Measurements from ENCODE around the gene RASSF3.
"Not testable (repeated sequence)": the region's sequence is repeated elsewhere in the genome, so short reads cannot be mapped to it uniquely, and the experiment has no call there.

The RASSF3 gene

DNA sequence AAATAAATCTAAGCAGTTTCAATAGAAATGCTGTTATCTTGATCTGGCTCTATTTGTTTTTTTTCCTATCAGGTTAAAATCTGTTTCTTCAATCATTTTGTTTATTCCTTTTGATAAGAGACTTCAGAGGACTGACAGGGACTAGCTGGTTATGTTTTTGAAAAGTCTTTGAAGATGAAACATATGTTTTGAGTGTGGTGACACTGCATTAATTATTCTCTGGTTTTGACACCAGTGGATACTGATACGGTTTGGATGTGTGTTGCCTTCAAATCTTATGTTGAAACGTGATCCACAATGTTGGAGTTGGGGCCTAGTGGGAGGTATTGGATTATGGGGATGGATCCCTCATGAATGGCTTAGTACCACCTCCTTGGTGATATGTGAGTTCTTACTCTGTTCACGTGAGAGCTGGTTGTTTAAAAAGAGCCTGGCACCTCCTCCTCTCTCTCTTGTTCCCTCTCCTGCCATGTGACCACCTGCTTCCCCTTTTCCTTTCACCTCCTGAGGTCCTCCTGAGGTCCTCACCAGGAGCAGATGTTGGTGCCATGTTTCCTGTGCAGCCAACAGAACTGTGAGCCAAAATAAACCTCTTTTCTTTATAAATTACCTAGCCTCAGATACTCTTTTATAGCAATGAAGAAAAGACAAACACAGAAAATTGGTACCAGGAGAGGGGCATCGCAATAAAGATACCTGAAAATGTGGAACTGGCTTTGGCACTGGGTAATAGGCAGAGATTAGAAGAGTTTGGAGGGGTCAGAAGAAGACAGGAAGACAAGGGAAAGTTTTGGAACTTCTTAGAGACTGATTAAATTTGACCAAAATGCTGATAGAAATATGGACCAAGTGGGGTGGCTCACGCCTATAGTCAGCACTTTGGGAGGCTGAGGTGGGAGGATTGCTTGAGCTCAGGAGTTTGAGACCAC is 23.0 kb downstream of the RASSF3 start:
- DNase-seq (ENCODE audit: low read depth), result no peak

- DNase-seq (ENCODE audit: low read depth), result no peak
These were observed 23.6 kb downstream of the RASSF3 start for GRCh38 chr12:64633940-64634337.

DNA sequence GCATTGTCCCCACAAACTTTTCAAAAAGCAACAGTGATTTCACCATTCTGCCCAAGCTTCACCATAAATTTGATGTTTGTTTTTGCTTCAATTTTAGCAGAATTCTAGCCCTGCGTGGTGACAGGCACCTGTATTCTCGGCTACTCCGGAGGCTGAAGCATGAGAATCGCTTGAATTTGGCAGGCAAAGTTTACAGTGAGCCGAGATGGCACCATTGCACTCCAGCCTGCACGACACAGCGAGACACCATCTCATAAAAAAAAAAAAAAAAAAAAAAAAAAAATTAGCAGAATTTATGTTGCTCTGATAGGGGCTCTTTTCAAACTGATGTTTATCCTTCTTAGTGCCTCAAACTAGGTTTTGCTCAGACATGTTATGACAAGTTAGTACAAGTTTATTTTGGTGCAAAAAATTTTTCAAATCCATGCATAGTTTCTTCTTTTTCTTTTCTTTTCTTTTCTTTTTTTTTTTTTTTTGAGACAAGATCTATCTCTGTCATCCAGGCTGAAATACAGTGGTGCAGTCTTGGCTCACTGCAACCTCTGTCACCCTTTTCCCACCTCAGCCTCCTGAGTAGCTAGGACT is 24.3 kb downstream of the RASSF3 start:
- no peak for DNase-seq (ENCODE audit: low read depth)

- DNase-seq (ENCODE audit: low read depth), result no peak
These were observed 25.2 kb downstream of the RASSF3 start for GRCh38 chr12:64635356-64635998.

GRCh38 chr12:64636856-64637255 is 26.6 kb downstream of the RASSF3 start:
- DNase-seq (ENCODE audit: low read depth), result no peak

GRCh38 chr12:64639466-64639865 is 29.2 kb downstream of the RASSF3 start:
- no peak for DNase-seq (ENCODE audit: low read depth)

DNA sequence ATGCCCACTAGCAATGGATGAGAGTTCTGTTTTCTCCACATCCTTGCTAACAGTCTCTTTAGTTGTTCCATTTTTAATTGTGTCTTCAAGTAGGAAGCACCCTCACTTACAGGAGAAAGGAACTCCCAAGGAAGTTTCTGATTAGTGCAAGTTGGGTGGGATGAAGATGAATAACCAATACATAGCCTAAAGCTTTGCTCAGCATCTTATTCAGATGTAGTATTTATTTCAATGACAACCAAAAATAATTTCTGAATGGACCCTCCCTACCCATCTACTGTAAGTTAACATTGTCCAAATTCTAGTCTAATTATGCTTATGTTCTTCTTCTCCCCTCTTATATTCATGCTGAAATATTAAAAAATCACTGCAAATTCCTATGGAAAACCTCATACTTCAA is 36.0 kb downstream of the RASSF3 start:
- DNase-seq (ENCODE audit: low read depth), result no peak

DNA sequence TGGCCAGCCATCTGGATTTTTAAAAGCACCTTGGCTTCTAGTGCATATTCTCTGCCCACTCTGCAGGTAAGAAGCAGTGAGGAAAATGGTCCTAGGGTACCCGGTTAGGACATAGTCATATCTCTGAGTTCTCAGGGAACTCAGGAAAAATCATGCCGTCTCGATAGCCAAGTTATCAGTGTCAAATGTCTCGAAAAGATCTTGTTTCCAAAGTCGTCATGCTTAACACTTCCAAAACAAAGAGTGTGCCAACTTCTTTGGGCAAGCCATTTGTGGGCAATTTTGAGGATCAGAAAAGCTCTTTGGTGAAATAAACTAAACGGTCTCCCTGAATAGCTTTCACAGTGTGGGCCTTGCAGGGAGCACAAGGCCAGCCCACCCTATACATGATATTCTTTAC is 39.2 kb downstream of the RASSF3 start:
- no peak for DNase-seq (ENCODE audit: low read depth)

DNA sequence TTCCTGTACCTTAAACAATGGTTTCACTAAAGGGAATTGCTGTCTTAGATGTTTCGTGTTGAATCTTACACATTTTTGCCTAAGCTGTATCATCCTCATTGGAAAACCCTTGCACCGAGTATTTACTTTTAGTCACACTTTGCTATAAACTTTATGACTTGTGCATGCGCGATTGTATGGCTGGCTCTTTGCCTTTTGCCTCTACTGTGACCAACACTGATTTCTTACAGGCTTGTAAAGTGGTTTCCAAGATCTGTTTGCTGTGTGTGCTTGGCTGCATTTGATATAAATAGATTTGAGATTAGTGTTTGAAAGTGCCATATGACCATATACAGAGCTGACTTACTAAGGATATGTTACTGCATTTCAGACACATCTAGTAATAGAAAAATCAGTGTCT is 40.5 kb downstream of the RASSF3 start:
- DNase-seq (ENCODE audit: low read depth), result no peak

- no peak for DNase-seq (ENCODE audit: low read depth)
These were observed 42.1 kb downstream of the RASSF3 start for GRCh38 chr12:64652346-64652745.

DNA sequence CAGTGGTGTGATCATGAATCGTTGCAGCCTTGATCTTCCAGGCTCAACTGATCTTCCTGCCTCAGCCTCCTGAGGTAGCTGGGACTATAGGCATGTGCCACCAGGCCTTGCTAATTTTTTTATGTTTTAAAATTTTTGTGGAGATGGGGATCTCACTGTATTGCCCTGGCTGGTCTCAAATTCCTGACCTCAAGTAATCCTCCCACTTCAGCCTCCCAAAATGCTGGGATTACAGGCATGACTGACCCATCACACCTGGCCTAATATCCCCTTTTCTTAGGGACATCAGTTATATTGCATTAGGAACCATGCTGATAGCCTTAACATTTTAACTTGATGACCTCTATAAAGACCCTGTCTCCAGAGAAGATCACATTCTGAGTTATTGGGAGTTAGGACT is 42.8 kb downstream of the RASSF3 start:
- no peak for DNase-seq (ENCODE audit: low read depth)

DNA sequence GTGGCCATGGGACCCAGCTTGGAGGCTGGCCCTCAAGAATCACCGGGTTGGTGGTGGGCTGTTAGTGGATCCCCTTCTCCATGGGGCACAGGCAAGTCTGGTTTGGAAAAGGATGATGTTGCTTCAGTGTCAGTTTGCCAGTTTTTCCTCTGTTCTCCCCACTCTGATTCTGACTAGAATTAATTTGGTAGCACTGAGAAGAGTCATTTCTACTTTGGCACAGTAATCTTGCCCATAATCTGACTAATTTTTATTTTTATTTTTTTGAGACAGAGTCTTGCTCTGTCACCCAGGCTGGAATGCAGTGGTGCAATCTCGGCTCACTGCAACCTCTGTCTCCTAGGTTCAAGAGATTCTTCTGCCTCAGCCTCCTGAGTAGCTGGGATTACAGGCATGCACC is 43.6 kb downstream of the RASSF3 start:
- DNase-seq (ENCODE audit: low read depth), result not testable (repeated sequence)

GRCh38 chr12:64655141-64655540 is 44.8 kb downstream of the RASSF3 start:
- no peak for DNase-seq (ENCODE audit: low read depth)

- no peak for DNase-seq (ENCODE audit: low read depth)
These were observed 46.1 kb downstream of the RASSF3 start for GRCh38 chr12:64656429-64656828.

- no peak for DNase-seq (ENCODE audit: low read depth)
These were observed 48.7 kb downstream of the RASSF3 start for GRCh38 chr12:64658892-64659481.

- DNase-seq (ENCODE audit: low read depth), result no peak
These were observed 50.1 kb downstream of the RASSF3 start for GRCh38 chr12:64660237-64661018.

DNA sequence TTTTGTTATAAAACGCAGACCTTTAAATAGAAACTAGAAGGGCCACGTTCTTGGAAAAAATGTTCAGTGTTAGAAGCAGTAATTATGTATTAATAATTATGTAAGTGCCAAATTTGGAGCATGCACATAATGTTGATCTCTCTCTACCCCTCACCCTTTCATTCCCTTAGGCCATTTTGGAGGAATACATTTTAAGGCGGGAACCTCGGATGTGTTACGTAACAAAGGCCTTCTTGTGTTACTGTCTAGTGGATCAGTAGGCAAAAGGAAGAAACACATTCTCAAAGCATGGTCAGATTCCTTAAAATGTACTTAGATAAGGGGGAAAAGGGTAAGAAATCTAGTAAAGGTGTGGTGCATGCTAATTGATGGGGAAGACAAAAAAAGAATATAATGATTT is 52.7 kb downstream of the RASSF3 start:
- no peak for DNase-seq (ENCODE audit: low read depth)

GRCh38 chr12:64665514-64665913 is 55.2 kb downstream of the RASSF3 start:
- DNase-seq (ENCODE audit: low read depth), result no peak

DNA sequence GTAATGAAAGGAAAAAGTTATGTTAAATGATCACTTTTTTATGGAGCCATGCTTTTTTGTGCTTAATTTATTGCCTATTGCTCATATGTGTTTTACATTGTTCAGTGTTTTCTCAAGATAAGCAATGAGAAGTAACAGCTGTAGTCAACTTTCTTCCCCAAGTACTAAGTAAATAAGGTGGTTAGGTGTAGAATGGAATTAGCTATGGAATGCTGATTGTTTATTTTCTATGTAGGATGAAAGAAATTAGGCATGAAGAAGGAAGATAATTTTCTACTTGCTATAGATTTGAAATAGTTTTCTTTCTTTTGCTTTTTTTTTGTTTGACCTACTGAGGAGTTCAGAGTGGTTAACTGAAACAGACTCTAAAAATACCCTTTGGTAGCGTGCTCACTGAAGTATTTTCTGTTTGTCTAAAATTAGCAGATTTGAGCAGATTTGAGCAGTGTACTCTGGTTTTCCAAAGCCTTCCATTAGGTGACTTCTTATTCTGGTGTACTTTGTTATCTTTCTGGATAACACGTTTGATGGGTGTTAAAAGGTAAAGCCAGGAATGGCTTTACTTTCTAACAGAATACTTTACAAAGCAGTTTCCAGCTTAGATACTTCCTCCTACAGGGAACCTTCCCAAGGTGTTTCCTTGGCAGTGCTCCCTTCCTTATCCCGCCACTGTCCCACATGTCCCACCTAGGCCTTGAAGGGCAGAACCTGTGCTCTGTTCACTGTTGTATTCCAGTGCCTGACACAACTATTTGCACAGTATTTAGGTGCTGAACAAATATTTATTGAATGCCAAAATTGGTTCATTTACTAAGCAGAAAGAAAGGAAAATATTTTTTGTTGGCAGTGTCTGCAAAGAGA is 56.0 kb downstream of the RASSF3 start:
- DNase-seq (ENCODE audit: low read depth), result no peak

DNA sequence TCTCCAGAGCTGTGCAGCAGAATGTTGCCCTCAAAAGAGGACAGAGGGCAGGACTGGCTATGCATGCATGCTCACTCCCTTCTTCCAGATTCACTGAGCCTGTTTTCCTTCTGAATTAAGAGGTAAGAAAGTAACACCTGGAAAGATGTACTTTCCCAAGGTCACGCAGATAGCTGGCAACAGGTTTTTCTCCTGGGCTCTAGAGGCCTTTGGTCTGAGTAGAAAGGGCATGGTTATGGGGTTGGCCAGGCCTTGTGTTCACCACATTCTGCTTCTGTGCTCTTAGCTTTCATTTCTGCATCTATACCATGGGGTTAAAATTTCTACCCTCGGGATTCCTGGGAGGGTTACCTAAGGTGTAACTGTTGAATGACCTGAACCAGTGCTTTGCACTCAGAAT is 57.5 kb downstream of the RASSF3 start:
- no peak for DNase-seq (ENCODE audit: low read depth)

- DNase-seq (ENCODE audit: low read depth), result no peak
These were observed 59.1 kb downstream of the RASSF3 start for GRCh38 chr12:64669270-64669842.

All from GM04504 (cell line).